NCI-H1930 (cell line): Measurements from ENCODE around the gene CHEK2.
"Not testable (repeated sequence)": the region's sequence is repeated elsewhere in the genome, so short reads cannot be mapped to it uniquely, and the experiment has no call there.

Experiments
- DNase-seq, 2 experiments: peaks; one replicate each; lab custom pipeline; 2025; lab: John Stamatoyannopoulos, UW

The CHEK2 gene

GRCh38 chr22:28741200-28741784, 328 bp downstream of the CHEK2 start:
- DNase-seq = no peak

GRCh38 chr22:28738876-28739275, 2.7 kb downstream of the CHEK2 start:
- DNase-seq = not testable (repeated sequence)

- no peak for DNase-seq
Measured at GRCh38 chr22:28737701-28738100, 3.9 kb downstream of the CHEK2 start.

- DNase-seq = no peak
Measured at GRCh38 chr22:28736301-28737155, 5.1 kb downstream of the CHEK2 start.

GRCh38 chr22:28734393-28734792, 7.2 kb downstream of the CHEK2 start:
- no peak for DNase-seq

- no peak for DNase-seq
Measured at GRCh38 chr22:28730179-28730578, 11.4 kb downstream of the CHEK2 start.

GRCh38 chr22:28728621-28729313, 12.9 kb downstream of the CHEK2 start:
- DNase-seq = no peak

GRCh38 chr22:28728002-28728401, 13.6 kb downstream of the CHEK2 start:
- DNase-seq = no peak

GRCh38 chr22:28718044-28718443, 23.6 kb downstream of the CHEK2 start:
- DNase-seq = no peak

- DNase-seq = no peak
Measured at GRCh38 chr22:28716686-28717085, 24.9 kb downstream of the CHEK2 start.

GRCh38 chr22:28715611-28716010, 26.0 kb downstream of the CHEK2 start:
- DNase-seq = no peak

- DNase-seq = no peak
Measured at GRCh38 chr22:28714043-28714628, 27.5 kb downstream of the CHEK2 start.

GRCh38 chr22:28711820-28712777, 29.5 kb downstream of the CHEK2 start:
- no peak for DNase-seq

GRCh38 chr22:28711341-28711740, 30.3 kb downstream of the CHEK2 start:
- DNase-seq = no peak

GRCh38 chr22:28710576-28711191, 30.9 kb downstream of the CHEK2 start:
- no peak for DNase-seq

- DNase-seq = no peak
Measured at GRCh38 chr22:28710107-28710506, 31.5 kb downstream of the CHEK2 start.

GRCh38 chr22:28706845-28707244, 34.8 kb downstream of the CHEK2 start:
- no peak for DNase-seq

- no peak for DNase-seq
Measured at GRCh38 chr22:28703436-28703835, 38.2 kb downstream of the CHEK2 start.

- no peak for DNase-seq
Measured at GRCh38 chr22:28702891-28703290, 38.7 kb downstream of the CHEK2 start.

GRCh38 chr22:28693041-28693760, 48.4 kb downstream of the CHEK2 start:
- DNase-seq = not testable (repeated sequence)
